H1 (cell line): Measurements from ENCODE around the gene DUSP18. TPM values are rescaled to one million over a fixed set of nuclear protein-coding genes. Genes with fewer than 3 reads are reported as not detected.

Source experiments
- ATF2 ChIP-seq: IDR thresholded peaks from 2 replicates; pipeline ENCODE4 v1.6.1; 2012; ENCODE audit warnings: low read length, inconsistent platforms
- BRCA1 ChIP-seq: IDR thresholded peaks from 2 replicates; pipeline ENCODE4 v1.6.1; 2012; ENCODE audit warnings: low read depth, low read length, improper control_type of control experiment
- CTBP2 ChIP-seq: IDR thresholded peaks from 2 replicates; pipeline ENCODE4 v1.7.0; 2011; ENCODE audit warnings: borderline replicate concordance, mild to moderate bottlenecking, moderate library complexity, mixed read lengths, low read length; ENCODE audit not compliant: insufficient read depth, insufficient read length
- JUN ChIP-seq: IDR thresholded peaks from 2 replicates; pipeline ENCODE4 v1.6.1; 2011; ENCODE audit warnings: low read depth, mild to moderate bottlenecking, improper control_type of control experiment, low read length
- SP2 ChIP-seq: IDR thresholded peaks from 2 replicates; pipeline ENCODE4 v1.6.1; 2012; ENCODE audit warnings: mild to moderate bottlenecking, low read length, inconsistent platforms
- polyA plus RNA-seq, 7 experiments: library from polyadenylated mRNA; depleted of rRNA in 3 of 7; stranded (reverse) in 5 of 7; unstranded in 2 of 7; fragments of >200 nt in 5 of 7; fragments of 200-250 nt in 2 of 7; gene quantifications; 1 replicate in 5 of 7; 2 replicates in 1 of 7; 4 replicates in 1 of 7; pipeline versions ENCODE4 v1.2.1 to v1.2.3, GENCODE V29; 2011 to 2013; ENCODE audit warnings: missing spikeins in 2 of 7, mixed read lengths in 2 of 7
- total RNA-seq: library from RNA; stranded (reverse); fragmentation: NEBNext Ultra II Directional; extraction: Animal tissue kit (Norgen Biotek cat#: 25700); gene quantifications from 2 replicates; pipeline ENCODE4 v1.2.1, GENCODE V29; 2021

Gene DUSP18
- total and polyA plus RNA-seq, 2 of the 8 experiments (the other 6 are each of a cell fraction or from before 2014, with no cell fraction given) = 2.6 to 7.3 TPM

- no peak for TF ChIP-seq ATF2
- no peak for TF ChIP-seq CTBP2
- no peak for TF ChIP-seq JUN
- no peak for TF ChIP-seq SP2
- no peak for TF ChIP-seq BRCA1
These were observed 30.3 kb upstream of the DUSP18 start (continued) for GRCh38 chr22:30697975-30698374.
